Activated naive CD8-positive, alpha-beta T cell treated with anti-CD3 and anti-CD28 coated beads, Interleukin-2, amount 50 U/mL, for 16 hours (primary cell): Measurements from ENCODE around the gene RSPH10B2.
A peak's percentile ranks its signal among the peaks of the same experiment; 100 is the strongest.
"Not testable (repeated sequence)": the region's sequence is repeated elsewhere in the genome, so short reads cannot be mapped to it uniquely, and the experiment has no call there.

ENCODE experiments used
- DNase-seq: peaks from one replicate; pipeline ENCODE4 v3.0.0-alpha.2; 2020; ENCODE audit warnings: low read depth, low spot score

Gene RSPH10B2

DNA sequence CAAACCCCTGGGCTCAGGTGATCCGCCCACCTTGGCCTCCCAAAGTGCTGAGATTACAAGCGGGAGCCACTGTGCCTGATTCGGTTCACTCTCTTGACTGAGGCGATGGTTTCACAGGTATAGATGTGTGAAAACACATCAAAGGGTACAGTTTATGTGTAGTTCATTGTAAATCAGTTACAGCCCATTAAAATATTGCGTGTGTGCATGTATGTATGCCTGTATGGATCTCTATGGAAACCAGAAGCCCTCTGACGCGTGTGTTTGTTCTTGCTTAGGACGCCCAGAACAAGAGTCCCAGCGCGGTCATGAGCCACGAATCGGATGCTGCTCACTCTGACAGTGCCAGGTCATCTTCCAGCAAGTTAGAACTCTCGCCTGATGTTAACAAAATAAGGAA, 35.5 kb downstream of the RSPH10B2 start:
- not testable (repeated sequence) for DNase-seq

DNA sequence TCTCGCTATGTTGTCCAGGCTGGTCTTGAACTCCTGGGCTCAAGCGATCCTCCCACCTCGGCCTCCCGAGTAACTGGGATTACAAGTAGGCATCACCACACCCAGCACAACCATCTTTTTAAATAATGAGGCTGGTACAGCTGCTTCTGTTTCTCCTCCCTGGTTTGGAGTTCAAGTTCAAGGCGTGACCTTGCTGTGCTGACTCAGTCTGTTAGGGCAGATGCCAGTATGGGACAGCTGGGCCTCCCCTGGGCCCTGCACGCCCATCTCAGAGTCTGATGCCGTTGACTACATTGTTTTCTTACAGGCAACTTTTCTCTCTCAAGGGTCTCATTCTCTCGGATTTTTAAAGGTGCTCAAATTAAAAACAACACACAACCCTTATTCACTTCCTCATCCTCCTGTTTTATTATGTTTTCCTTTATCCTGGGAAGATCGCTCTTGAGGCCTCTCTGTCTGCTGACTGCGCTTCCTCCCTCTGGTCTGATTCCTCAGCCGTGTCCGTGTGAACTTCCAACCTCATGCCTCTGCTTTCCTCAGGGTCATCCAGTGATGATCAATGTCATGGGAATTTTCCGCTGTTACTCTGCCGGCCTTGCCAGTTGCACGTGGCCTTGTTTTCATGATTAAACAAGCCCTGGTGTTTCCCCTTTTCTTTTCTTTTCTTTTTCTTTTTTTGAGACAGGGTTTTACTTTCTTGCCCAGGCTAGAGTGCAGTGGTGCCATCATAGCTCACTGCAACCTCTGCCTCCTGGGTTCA, 38.4 kb downstream of the RSPH10B2 start:
- DNase-seq = not testable (repeated sequence)

DNA sequence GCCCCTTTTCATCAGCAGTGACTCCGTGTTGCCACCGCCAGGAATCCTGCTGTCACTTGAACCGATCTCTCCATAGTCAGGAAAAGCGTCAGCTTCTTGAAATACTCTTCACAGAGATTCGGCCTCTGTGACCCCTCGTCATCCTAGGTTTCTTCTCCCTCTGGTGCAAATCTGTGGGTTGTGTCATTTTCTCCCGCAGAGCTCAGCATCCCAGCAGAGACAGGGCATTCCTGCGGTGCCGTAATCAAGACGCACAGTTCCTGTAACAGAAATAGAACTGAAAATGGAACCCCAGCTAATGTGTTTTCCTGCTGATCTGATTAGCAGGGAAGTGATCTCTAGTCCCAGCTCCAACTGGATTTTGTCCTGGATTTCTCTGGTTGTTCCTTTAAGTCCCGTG, 40.4 kb downstream of the RSPH10B2 start:
- not testable (repeated sequence) for DNase-seq

DNA sequence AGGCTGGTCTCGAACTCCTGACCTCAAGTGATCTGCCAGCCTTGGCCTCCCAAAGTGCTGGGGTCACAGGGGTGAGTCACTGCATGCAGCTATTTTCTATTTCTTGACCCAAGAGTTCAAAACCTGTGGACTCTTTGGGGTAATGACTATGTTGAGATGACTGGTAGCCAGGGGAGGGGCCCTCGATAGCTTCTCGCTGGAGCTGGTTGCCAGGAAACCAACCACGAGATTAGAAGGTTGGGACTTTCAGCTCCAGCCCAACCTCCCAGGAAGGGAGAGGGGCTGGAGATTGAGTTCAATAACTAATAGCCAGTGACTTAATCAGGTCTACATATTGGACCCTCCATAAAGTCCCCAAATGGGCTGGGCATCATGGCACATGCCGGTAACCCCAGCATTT, 43.3 kb downstream of the RSPH10B2 start:
- DNase-seq = not testable (repeated sequence)

DNA sequence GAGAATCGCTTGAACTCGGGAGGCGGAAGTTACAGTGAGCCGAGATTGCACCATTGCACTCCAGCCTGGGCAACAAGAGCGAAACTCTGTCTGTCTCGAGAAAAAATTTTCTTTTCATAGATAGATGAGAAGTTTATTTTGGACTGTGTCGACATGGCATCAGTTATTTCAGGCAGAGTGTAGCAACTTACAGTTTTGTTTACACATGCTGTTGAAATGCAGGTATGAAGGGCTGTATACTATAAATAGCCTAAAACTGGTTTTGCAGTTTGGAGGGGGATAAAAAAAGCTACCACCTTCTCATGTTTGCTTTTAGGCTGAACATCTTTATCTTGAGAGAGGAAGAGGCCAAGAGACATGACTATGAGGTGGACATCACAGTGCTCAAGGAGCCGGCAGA, 44.1 kb downstream of the RSPH10B2 start:
- not testable (repeated sequence) for DNase-seq

DNA sequence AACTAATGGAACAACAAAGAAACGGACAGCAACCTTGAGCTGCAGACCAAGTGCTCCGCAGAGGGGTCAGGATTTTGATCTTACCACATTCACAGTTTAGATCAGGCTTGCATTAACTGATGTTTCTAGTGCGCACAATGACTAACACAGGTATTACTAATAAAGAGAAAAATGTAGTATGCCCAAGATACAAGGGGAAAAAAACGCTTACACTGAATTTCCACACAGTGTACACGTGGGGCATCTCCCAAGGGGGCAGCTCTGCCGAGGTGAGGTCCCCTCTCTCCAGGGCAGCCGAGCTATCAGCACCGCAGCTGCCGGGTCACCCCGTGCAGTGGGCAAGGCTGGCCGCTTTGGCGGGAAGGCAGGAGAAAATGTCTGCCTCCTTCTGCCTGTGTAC, 46.0 kb downstream of the RSPH10B2 start:
- DNase-seq = not testable (repeated sequence)

DNA sequence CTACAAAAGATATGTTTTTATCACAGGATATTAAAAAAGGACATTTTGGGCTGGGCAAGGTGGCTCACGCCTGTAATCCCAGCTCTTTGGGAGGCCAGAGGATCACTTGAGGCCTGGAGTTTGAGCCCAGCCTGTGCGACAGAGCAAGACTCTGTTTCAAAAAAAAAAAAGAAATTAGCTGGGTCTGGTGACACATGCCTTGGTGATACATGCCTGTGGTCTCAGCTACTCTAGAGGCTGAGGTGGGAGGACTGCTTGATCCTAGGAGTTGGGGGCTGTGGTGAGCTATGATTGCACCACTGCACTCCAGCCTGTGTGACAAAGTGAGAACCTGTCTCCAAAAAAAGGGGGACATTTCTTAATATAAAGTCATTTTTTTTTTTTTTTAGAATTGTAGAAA, 46.4 kb downstream of the RSPH10B2 start:
- DNase-seq = not testable (repeated sequence)

DNA sequence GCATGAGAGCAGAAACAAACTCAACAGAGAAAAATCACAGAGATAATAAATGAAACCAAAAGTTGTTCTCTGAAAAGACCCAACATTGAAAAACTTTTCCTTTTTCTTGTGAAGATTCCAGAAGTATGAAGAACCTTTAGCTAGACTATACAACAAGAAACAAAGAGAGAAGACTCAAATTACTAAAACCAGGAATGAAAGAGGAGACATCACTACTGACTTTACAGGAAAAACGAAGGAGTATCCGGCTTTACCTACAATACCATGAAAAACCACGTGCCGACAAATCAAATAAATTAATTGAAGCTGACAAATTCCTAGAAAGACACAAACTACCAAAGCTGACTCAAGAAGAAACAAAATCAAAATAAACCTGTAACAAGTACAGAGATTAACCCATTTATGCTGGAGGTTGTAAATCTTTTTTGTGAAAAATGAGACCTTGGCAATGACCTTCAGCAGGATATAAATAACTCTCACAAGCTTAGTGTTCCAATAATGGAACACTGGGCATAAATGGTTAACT, 53.6 kb downstream of the RSPH10B2 start:
- not testable (repeated sequence) for DNase-seq

DNA sequence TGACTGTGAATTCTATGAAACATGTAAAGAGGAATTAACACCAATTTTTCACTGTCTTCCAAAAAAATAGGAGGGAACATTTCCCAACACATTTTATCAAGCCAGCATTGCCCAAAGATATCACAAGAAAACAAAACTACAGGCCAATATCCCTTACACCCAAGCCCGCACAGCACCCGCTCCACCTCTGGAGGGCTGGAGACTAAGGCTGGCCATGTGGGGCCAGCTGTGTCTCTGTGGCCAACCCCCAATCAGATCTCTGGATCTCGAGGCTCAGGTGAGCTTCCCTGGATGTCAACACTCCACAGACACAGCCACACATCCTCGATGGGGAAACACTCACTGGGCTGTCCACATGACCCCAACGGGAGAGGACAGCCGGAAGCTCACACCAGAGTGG, 54.1 kb downstream of the RSPH10B2 start:
- DNase-seq = not testable (repeated sequence)

DNA sequence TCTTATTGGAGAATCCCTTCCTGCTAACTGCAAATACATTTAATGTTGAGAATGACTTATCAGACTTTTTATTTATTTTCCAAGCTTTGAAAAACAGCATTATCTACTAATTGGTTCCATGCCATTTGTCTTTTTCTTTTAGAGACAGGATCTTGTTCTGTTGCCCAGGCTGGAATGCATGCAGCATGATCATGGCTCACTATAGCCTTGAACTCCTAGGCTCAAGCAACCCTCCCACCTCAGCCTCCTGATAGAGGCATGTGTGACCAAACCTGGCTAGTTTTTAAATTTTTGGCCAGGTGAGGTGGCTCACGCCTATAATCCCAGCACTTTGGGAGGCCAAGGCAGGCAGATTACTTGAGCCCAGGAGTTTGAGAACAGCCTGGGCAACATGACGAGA, 59.1 kb downstream of the RSPH10B2 start:
- DNase-seq = not testable (repeated sequence)

DNA sequence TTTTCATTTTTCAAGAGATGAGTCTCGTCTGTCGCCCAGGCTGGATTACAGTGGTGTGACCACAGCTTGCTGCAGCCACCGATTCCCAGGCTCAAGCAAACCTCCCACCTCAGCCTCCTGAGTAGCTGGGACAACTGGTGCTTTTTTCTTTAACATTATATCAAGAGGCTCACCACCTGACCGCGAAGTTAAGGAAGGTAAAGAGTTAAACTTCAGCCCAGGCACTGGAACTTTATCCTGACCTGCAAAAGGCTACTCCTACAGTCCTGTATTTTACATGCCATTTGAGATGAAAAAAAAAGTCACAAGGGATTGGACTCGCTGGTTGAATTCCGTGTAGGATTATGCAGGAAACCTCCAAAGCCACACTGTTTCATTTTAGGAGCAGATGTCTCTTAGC, 61.6 kb downstream of the RSPH10B2 start:
- not testable (repeated sequence) for DNase-seq

DNA sequence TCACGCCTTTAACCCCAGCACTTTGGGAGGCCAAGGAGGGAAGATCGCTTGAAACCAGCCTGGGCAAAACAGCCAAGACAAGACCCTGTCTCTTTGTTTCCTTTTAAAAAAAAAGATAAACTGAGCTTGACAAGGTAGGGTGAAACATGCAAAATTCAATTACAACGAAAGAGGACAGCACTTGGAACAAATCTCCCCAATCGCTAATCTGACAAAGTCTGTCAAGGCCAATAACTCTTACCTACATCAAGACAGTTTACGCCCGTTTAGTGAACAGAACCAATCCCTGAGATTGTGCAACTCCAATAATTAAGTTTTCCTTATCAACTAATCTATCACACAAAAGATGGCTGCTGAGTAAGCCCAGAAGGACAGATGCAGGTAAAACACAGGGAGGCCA, 67.7 kb downstream of the RSPH10B2 start:
- DNase-seq = not testable (repeated sequence)

DNA sequence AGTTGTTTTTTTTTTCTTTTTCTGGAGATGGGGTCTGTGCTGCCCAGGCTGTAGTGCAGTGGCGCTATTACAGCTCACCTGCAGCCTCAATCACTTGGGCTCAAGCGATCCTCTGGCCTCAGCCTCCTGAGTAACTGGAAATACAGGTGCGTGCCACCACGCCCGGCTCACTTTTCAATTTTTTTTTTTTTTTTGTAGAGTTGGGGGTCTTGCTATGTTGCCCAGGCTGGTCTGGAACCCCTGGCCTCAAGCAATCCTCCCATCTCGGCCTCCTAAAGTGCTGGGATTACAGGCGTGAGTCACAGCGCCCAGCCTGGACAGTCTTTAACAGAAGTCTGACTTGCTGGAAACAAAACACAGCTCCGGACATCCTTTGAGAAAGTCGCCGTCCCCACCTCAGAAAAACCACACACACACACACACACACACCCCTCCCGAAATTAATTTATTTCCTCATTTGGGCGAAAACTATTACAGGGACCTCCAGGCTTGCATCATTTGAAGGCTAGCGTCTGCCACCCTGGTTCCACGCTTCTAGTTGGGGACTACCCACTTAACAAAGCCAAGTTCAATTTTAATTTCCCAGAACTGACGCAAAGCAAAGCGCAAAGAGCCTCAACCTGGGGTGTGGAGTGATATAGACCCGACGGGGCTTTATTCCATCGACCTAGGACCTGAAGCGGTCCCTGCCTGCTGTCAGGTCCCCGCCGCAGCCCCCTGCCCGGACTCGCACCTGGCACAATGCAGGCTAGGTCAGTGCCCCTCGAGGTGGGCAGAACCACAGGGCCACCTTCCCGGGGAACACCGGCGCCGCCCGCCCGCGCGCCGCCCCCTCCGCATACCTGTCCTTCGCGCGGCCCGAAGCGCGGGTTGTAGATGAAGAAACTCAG, 71.6 kb downstream of the RSPH10B2 start:
- DNase-seq = not testable (repeated sequence)

DNA sequence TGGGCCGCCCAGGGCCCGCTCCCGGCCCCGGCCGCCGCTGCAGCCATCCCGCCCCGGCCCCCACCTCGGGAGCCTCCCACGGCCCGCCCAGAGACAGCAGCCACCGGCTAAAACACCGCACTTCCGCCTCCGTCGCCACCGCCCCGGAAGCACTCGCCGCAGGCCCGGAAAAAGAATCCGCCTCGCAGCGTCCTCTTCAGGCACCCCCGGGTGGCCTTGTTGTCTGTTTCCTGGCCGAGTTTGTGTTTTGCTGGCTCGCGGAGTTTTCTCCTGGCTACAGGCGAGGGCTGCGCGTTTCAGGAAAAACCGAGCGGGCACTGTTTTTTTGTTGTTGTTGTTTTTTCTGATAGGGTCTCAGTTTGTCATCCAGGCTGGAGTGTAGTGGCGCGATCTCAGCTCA, 72.2 kb downstream of the RSPH10B2 start, which contains the start of gene CCZ1B:
Gene CCZ1B, minus strand, starts transcription at position 125 of the 400 bp plus-strand sequence. Its CDS starts 78 bp downstream, at position 47.
- DNase-seq = peak; percentile 80

DNA sequence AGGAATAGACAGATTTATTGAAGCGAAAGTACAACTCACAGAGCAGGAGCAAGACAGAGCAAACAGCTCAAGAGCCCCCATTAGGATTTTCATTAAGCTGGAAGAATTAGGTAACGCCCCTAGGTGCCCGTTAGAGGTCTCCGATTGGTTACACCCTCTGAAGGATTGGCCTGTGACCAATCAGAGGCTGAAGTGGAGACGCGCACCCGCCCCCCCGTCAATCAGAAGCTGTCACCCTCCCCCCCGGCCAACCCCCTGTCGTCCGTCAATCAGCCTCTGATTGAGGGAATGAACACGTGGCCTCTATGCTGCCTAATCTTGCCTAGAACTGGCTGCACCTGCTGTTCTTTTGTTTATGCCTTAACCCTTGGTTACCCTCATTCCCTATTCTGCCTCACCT, 73.3 kb downstream of the RSPH10B2 start:
- DNase-seq = not testable (repeated sequence)

DNA sequence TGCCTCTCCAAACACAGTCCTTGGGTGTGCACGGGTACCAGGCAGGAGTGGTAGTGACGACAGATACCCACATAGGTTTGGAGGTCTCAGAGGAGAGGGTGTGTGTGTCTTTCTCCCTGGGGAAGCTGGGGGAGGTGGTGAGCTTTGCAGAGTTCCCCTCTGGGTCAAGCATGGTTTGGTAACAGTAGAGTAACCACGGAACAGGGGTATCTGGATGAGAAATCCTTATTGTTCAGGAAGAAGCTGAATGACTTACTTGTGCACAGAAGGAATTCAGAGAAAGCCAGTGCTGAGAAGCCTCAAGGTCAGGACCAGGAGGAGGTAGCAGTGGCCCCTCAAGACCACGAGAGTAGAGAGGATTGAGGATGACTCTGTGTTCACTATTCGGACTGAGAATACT, 75.7 kb downstream of the RSPH10B2 start:
- DNase-seq = not testable (repeated sequence)

DNA sequence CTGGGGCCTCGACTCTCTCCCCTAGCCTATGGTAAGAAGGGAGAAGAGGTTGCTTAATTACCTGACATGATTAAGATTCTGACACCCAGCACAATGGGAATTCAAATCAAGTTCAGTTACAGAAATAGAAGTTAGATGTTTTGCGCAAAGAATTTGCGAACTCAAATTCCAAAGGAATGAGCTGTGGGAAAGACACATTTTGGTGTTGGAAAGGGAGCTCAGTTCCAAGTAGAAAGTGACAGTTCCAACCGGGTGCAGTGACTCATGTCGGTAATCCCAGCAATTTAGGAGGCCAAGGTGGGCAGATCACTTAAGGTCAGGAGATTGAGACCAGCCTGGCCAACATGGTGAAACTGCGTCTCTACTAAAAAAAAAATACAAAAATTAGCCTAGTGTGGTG, 76.1 kb downstream of the RSPH10B2 start:
- not testable (repeated sequence) for DNase-seq

DNA sequence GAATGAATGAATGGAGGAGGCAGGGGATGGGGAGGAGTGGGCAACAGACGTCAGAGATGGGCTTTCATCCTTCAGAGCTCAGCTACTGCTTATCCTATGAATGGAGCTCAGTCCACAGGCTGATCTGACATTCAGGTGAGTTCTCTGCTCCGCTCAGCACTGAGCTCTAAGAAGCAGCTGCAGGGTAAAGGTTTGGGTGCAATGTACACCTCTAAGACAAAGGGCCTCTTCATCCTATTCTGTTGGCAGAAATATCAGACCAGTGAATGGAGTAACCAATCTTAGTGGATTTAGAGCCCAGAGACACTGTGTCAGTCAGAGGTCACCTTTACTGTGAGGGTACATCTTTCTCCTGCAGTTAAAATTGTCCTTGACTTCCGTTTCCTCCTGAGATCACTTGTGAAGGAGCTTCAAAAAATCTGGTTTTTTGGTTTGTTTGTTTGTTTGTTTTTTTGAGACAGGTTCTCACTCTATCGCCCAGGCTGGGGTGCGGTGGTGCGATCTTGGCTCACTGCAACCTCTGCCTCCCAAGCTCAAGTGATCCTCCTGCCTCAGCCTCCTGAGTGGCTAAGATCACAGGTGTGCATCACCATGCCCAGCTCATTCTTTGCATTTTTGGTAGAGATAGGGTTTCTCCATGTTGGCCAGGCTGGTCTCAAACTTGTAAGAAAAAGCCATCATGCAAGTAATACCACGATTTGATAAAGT, 77.3 kb downstream of the RSPH10B2 start:
- no peak for DNase-seq

DNA sequence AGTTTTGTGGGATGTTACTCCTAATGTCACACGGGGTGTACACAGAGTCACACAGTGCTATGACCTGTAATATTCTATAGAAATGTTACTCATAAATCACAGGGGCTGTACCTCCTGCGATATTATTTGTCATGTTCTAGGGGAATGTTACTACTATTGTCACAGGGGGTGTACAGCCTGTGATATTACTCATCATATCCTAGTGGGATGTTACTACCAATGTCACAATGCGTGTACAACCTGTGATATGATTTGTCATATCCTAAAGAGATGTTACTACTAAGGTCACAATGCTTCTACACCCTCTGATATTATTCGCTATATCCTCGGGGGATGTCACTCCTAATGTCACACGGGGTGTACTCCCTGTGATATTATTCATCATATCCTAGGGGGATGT, 79.7 kb downstream of the RSPH10B2 start:
- no peak for DNase-seq

DNA sequence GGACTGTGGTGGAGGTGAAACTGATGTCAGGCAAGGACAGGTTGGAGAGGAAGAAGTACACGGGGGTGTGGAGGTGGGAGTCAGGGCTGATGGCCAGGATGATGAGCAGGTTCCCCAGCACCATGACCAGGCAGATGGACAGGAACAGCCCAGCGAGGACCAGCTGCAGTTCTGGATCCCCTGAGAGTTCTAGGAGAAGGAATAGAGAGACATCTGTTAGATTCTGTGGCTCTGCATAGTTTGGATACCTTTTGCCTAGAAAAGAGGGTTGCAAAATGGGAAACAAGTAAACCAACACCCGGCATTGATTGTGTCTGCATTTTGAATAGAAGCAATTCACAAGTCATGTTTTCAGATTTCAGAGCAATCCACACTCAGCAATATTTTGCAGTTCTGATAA, 81.6 kb downstream of the RSPH10B2 start:
- not testable (repeated sequence) for DNase-seq

DNA sequence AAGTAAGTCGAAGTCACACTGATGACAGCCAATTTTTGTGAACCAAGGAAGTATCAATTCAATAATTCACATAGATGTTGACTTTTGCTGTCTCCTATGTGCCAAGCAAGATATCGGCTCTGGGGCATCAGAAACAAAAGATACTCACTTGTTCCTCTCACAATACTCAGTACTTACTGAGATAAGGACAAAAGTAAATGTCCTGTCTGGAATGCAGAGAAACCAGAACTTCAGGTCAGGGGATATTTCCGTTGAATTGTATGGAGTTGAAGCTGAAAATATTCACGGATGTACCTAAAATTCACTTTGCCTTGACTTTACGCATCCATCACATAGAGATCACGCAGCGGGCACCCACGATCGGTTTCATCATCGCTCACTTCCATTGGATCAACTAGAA, 83.2 kb downstream of the RSPH10B2 start:
- DNase-seq = not testable (repeated sequence)
